ENCODE measurements around the gene ERG. TPM values are rescaled to one million over a fixed set of nuclear protein-coding genes. Genes with fewer than 3 reads are reported as not detected.

ERG gene
- total RNA-seq, 1 experiment from 2014 or later = 4.5 TPM

DNA sequence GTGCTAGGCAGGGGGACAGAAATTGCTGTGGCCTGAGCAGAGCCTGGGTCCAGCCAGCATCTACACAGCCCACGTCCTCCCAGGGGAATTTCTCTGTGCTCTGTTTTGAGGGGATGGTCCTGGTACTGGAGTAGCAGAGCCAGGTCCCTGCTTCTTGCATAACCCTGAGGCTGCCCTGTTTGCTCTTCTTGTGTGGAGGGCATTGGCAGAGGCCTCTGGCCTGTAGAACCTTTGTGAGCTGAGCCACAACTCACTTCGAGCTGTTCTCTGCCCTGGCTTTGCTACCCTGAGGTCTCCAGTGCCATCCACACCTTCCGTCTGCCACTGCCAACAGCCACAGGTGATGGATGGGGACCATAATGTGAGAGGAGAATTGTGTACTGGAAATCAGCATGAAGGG, 139.6 kb downstream of the ERG start:
- CTCF ChIA-PET = no interaction called here
- H3K36me3 Mint-ChIP-seq = no peaks in the 10 kb centered on the region

DNA sequence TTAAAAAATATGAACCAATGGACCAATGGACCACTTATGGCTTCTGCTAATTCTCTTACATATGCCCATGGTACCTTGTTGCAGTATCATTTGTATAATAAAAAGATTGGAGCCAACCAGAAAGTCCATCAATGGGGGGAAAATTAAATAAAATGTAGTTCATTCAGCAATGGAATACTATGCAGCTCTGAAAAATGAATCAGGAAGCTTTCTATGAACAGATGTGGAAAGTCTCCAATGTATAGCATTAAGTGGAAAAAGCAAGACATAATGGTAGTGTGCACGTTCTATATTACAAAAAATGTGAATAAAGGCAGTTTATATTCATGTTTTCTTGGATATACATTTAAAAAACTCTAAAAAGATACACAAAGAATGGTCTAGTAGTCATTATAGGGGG, 140.2 kb downstream of the ERG start:
- ChIA-PET CTCF (interaction anchor here (4.1 kb wide), 1 partner anchor 190 kb away, joined by 55 read pairs; no protein-coding TSS in a partner anchor), POLR2A (no interaction called here)
- no peak overlapping the region for H3K27ac Mint-ChIP-seq
- H3K36me3 Mint-ChIP-seq = no peaks in the 10 kb centered on the region
- no peak for TF ChIP-seq JUN (CRISPR knock-in tag; IDR thresholded peaks at IDR 0.05)
- TF ChIP-seq, protein P1, sequence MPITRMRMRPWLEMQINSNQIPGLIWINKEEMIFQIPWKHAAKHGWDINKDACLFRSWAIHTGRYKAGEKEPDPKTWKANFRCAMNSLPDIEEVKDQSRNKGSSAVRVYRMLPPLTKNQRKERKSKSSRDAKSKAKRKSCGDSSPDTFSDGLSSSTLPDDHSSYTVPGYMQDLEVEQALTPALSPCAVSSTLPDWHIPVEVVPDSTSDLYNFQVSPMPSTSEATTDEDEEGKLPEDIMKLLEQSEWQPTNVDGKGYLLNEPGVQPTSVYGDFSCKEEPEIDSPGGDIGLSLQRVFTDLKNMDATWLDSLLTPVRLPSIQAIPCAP (CRISPR knock-in tag; IDR thresholded peaks at IDR 0.05) = no peak
- H3K9me3 Mint-ChIP-seq = peaks cover 19% of the 10 kb centered on the region
- no peak overlapping the region for H3K4me3 Mint-ChIP-seq
- DNase-seq (ENCODE audit: low spot score) = no peak
- H3K4me1 Mint-ChIP-seq = peaks cover 7% of the 10 kb centered on the region
- ATAC-seq = no peak
- H3K27me3 Mint-ChIP-seq (ENCODE audit: low read depth) = peaks cover 5% of the 10 kb centered on the region; the same call in 1 of the 2 replicates

More for the DNA sequence above, 139.6 kb downstream of the ERG start:
- no peak overlapping the region for H3K4me3 Mint-ChIP-seq
- TF ChIP-seq FOXJ3 (CRISPR knock-in tag; IDR thresholded peaks at IDR 0.05; ENCODE audit: borderline replicate concordance) = no peak
- TF ChIP-seq, protein P2, sequence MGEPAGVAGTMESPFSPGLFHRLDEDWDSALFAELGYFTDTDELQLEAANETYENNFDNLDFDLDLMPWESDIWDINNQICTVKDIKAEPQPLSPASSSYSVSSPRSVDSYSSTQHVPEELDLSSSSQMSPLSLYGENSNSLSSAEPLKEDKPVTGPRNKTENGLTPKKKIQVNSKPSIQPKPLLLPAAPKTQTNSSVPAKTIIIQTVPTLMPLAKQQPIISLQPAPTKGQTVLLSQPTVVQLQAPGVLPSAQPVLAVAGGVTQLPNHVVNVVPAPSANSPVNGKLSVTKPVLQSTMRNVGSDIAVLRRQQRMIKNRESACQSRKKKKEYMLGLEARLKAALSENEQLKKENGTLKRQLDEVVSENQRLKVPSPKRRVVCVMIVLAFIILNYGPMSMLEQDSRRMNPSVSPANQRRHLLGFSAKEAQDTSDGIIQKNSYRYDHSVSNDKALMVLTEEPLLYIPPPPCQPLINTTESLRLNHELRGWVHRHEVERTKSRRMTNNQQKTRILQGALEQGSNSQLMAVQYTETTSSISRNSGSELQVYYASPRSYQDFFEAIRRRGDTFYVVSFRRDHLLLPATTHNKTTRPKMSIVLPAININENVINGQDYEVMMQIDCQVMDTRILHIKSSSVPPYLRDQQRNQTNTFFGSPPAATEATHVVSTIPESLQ (CRISPR knock-in tag; IDR thresholded peaks at IDR 0.05) = no peak
- TF ChIP-seq, protein P3, sequence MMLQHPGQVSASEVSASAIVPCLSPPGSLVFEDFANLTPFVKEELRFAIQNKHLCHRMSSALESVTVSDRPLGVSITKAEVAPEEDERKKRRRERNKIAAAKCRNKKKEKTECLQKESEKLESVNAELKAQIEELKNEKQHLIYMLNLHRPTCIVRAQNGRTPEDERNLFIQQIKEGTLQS (CRISPR knock-in tag; conservative IDR thresholded peaks at IDR 0.05) = no peak
- H3K27ac Mint-ChIP-seq = no peak overlapping the region
- peaks cover 19% of the 10 kb centered on the region for H3K9me3 Mint-ChIP-seq
- POLR2A ChIA-PET = no interaction called here
- peaks cover 7% of the 10 kb centered on the region for H3K4me1 Mint-ChIP-seq
- peaks cover 5% of the 10 kb centered on the region; the same call in 1 of the 2 replicates for H3K27me3 Mint-ChIP-seq (ENCODE audit: low read depth)
- no peak for DNase-seq (ENCODE audit: low spot score)
- no peak for ATAC-seq

DNA sequence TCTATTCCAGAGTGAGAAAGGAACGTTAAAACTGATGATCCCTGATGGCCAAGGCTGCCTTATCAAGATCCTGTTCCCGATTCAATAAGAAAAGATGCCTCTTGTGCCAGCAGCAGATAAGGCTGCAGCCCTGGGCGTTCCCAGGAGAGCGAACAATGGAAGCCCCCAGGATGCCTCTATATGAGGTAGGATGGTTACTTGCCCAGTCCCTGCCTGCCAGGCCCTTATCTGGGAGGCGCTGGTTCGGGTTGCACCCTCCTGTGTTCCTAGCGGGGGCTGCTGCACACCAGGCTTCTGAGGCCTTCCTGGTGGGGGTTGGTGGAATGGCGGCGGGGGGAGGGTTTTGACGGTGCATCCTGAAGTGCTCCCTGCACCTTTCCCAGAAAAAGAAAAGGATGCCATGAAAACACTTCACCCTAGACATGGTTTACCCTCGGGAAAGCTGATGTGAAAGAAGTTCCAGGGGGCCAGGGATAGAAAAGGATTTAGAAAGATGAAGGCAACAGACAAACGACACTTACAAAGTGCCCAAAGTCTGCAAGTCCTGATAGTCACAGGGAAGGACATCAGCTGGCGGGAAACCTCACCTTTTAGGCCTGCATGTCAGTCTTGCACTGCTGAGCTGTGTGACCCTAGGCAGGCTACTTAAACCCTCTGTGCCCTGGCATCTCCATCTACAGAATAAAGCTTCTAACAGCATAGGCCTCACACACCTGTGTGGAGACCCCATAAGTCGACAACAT, 141.2 kb downstream of the ERG start:
- ChIA-PET POLR2A (no interaction called here), CTCF (interaction anchor here (0.8 to 4.1 kb wide), 5 partner anchors 31 to 198 kb away, joined by 3 to 55 read pairs (median 3); no protein-coding TSS in a partner anchor)
- peaks cover 19% of the 10 kb centered on the region for H3K9me3 Mint-ChIP-seq
- no peaks in the 10 kb centered on the region for H3K36me3 Mint-ChIP-seq
- no peak overlapping the region for H3K4me3 Mint-ChIP-seq
- no peak overlapping the region for H3K27ac Mint-ChIP-seq
- DNase-seq (ENCODE audit: low spot score) (no peak), ATAC-seq (no peak)
- TF ChIP-seq IRF2 (CRISPR knock-in tag; IDR thresholded peaks at IDR 0.05; ENCODE audit: borderline replicate concordance, low read depth) (no peak), MXD4 (CRISPR knock-in tag; IDR thresholded peaks at IDR 0.05; ENCODE audit: borderline replicate concordance) (no peak), ZNF423 (CRISPR knock-in tag; IDR thresholded peaks at IDR 0.05) (peak; percentile 28; the same call in 1 of the 2 replicates), TEAD4 (CRISPR knock-in tag; IDR thresholded peaks at IDR 0.05) (no peak)
- TF ChIP-seq, protein P4, sequence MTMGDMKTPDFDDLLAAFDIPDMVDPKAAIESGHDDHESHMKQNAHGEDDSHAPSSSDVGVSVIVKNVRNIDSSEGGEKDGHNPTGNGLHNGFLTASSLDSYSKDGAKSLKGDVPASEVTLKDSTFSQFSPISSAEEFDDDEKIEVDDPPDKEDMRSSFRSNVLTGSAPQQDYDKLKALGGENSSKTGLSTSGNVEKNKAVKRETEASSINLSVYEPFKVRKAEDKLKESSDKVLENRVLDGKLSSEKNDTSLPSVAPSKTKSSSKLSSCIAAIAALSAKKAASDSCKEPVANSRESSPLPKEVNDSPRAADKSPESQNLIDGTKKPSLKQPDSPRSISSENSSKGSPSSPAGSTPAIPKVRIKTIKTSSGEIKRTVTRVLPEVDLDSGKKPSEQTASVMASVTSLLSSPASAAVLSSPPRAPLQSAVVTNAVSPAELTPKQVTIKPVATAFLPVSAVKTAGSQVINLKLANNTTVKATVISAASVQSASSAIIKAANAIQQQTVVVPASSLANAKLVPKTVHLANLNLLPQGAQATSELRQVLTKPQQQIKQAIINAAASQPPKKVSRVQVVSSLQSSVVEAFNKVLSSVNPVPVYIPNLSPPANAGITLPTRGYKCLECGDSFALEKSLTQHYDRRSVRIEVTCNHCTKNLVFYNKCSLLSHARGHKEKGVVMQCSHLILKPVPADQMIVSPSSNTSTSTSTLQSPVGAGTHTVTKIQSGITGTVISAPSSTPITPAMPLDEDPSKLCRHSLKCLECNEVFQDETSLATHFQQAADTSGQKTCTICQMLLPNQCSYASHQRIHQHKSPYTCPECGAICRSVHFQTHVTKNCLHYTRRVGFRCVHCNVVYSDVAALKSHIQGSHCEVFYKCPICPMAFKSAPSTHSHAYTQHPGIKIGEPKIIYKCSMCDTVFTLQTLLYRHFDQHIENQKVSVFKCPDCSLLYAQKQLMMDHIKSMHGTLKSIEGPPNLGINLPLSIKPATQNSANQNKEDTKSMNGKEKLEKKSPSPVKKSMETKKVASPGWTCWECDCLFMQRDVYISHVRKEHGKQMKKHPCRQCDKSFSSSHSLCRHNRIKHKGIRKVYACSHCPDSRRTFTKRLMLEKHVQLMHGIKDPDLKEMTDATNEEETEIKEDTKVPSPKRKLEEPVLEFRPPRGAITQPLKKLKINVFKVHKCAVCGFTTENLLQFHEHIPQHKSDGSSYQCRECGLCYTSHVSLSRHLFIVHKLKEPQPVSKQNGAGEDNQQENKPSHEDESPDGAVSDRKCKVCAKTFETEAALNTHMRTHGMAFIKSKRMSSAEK (CRISPR knock-in tag; IDR thresholded peaks at IDR 0.05; ENCODE audit: borderline replicate concordance) = no peak
- H3K27me3 Mint-ChIP-seq (ENCODE audit: low read depth) = peaks cover 9% of the 10 kb centered on the region
- peaks cover 14% of the 10 kb centered on the region for H3K4me1 Mint-ChIP-seq

Measured in WTC11 (cell line).